Thymus (tissue), 2 donors: Measurements from ENCODE around the gene ST6GALNAC4. TPM values are rescaled to one million over a fixed set of nuclear protein-coding genes. Genes with fewer than 3 reads are reported as not detected.

ENCODE experiments used
- polyA plus RNA-seq: library from polyadenylated mRNA; stranded (reverse); fragments of 200-250 nt; gene quantifications from one replicate; pipeline ENCODE4 v1.2.3, GENCODE V29; 2013
- total RNA-seq: library from RNA; stranded (reverse); fragments of 120-200 nt; gene quantifications from one replicate; pipeline ENCODE4 v1.2.4, GENCODE V29; 2013
- donor health status: healthy.

The ST6GALNAC4 gene
- total and polyA plus RNA-seq, 2 donors: 8.5 to 12.8 TPM

Other genes starting within 250 kb of the ST6GALNAC4 start
- 0.05 TPM for gene CFAP157, start 210.1 kb downstream of the ST6GALNAC4 start, total RNA-seq
- gene CFAP157, start 210.1 kb downstream of the ST6GALNAC4 start, polyA plus RNA-seq: 0.62 TPM
- 16.3 TPM for gene PTRH1, start 201.4 kb downstream of the ST6GALNAC4 start, total RNA-seq
- 12.2 TPM for gene PTRH1, start 201.4 kb downstream of the ST6GALNAC4 start, polyA plus RNA-seq
- gene TTC16, start 201.0 kb downstream of the ST6GALNAC4 start, total RNA-seq: 0.09 TPM
- 0.18 TPM for gene TTC16, start 201.0 kb downstream of the ST6GALNAC4 start, polyA plus RNA-seq
- 7.2 TPM for gene TOR2A, start 181.7 kb downstream of the ST6GALNAC4 start, total RNA-seq
- 19.3 TPM for gene TOR2A, start 181.7 kb downstream of the ST6GALNAC4 start, polyA plus RNA-seq
- 18.2 TPM for gene SH2D3C, start 138.4 kb downstream of the ST6GALNAC4 start, total RNA-seq
- 25.1 TPM for gene SH2D3C, start 138.4 kb downstream of the ST6GALNAC4 start, polyA plus RNA-seq
- gene CDK9, start 131.0 kb downstream of the ST6GALNAC4 start, total RNA-seq: 38.9 TPM
- 122 TPM for gene CDK9, start 131.0 kb downstream of the ST6GALNAC4 start, polyA plus RNA-seq
- 30.4 TPM for gene FPGS, start 114.2 kb downstream of the ST6GALNAC4 start, total RNA-seq
- 48.4 TPM for gene FPGS, start 114.2 kb downstream of the ST6GALNAC4 start, polyA plus RNA-seq
- 1.7 TPM for gene ENG, start 62.4 kb downstream of the ST6GALNAC4 start, total RNA-seq
- 48.2 TPM for gene ENG, start 62.4 kb downstream of the ST6GALNAC4 start, polyA plus RNA-seq
- gene AK1, start 39.4 kb downstream of the ST6GALNAC4 start, total RNA-seq: 6.6 TPM
- 66.2 TPM for gene AK1, start 39.4 kb downstream of the ST6GALNAC4 start, polyA plus RNA-seq
- 16.2 TPM for gene ST6GALNAC6, start 17.4 kb downstream of the ST6GALNAC4 start, total RNA-seq
- gene ST6GALNAC6, start 17.4 kb downstream of the ST6GALNAC4 start, polyA plus RNA-seq: 42.8 TPM
- 0.33 TPM for gene PIP5KL1, start 13.7 kb upstream of the ST6GALNAC4 start, total RNA-seq
- gene PIP5KL1, start 13.7 kb upstream of the ST6GALNAC4 start, polyA plus RNA-seq: 1.2 TPM
- 17.9 TPM for gene DPM2, start 20.8 kb upstream of the ST6GALNAC4 start, total RNA-seq
- 32.8 TPM for gene DPM2, start 20.8 kb upstream of the ST6GALNAC4 start, polyA plus RNA-seq
- gene EEIG1, start 63.9 kb upstream of the ST6GALNAC4 start, total RNA-seq: 12.9 TPM
- 51.4 TPM for gene EEIG1, start 63.9 kb upstream of the ST6GALNAC4 start, polyA plus RNA-seq
- 10.9 TPM for gene NAIF1, start 150.3 kb upstream of the ST6GALNAC4 start, total RNA-seq
- 11.5 TPM for gene NAIF1, start 150.3 kb upstream of the ST6GALNAC4 start, polyA plus RNA-seq
- gene SLC25A25, start 151.2 kb upstream of the ST6GALNAC4 start, total RNA-seq: 13.4 TPM
- 12.3 TPM for gene SLC25A25, start 151.2 kb upstream of the ST6GALNAC4 start, polyA plus RNA-seq
- gene PTGES2, start 210.7 kb upstream of the ST6GALNAC4 start, total RNA-seq: 51.6 TPM
- 39.3 TPM for gene PTGES2, start 210.7 kb upstream of the ST6GALNAC4 start, polyA plus RNA-seq
- gene LCN2, start 232.4 kb upstream of the ST6GALNAC4 start, total RNA-seq: 3.4 TPM
- gene LCN2, start 232.4 kb upstream of the ST6GALNAC4 start, polyA plus RNA-seq: 31.9 TPM
- gene BBLN, start 243.2 kb upstream of the ST6GALNAC4 start, total RNA-seq: 134 TPM
- gene BBLN, start 243.2 kb upstream of the ST6GALNAC4 start, polyA plus RNA-seq: 162 TPM